Adrenal gland (tissue), 12 donors: Measurements from ENCODE around the gene POMGNT1. TPM values are rescaled to one million over a fixed set of nuclear protein-coding genes. Genes with fewer than 3 reads are reported as not detected.

ENCODE experiments used
- DNase-seq, 7 donors: peaks; one replicate each; pipeline ENCODE4 v3.0.0-alpha.2; 2019 to 2020
- H3K27ac ChIP-seq, 5 donors: fragments of 200-600 bp; sonication (generic) in 4 of 5; 1 replicate in 3 of 5; 2 replicates in 2 of 5; pipeline versions ENCODE4 v1.5.1 to v1.8.0; 2016 to 2020; ENCODE audit warnings: mild to moderate bottlenecking in 1 of 5
- H3K27me3 ChIP-seq: fragments of 200-600 bp; 2 replicates; pipeline ENCODE4 v1.8.0; 2021
- H3K36me3 ChIP-seq, 2 donors: fragments of 200-600 bp; replicated peaks in 1 of 2; 1 replicate in 1 of 2; 2 replicates in 1 of 2; pipeline versions ENCODE4 v1.5.1 to v1.8.0; 2018 to 2022
- H3K4me1 ChIP-seq, 2 donors: fragments of 200-600 bp; replicated peaks in 1 of 2; 1 replicate in 1 of 2; 2 replicates in 1 of 2; pipeline versions ENCODE4 v1.5.1 to v1.8.0; 2018 to 2021
- H3K4me3 ChIP-seq, 4 donors: fragments of 200-600 bp; sonication (generic) in 3 of 4; one replicate each; pipeline ENCODE4 v1.5.1; 2016 to 2018
- H3K9me3 ChIP-seq, 3 donors: fragments of 200-600 bp; sonication (generic) in 1 of 3; replicated peaks in 1 of 3; 1 replicate in 2 of 3; 2 replicates in 1 of 3; pipeline versions ENCODE4 v1.5.1 to v1.8.0; 2016 to 2021
- CTCF ChIP-seq, 6 experiments: fragments of 450-650 bp in 4 of 6; fragments of 200-600 bp in 2 of 6; sonication (generic) in 1 of 6; IDR thresholded peaks; 1 replicate in 5 of 6; 2 replicates in 1 of 6; pipeline versions ENCODE4 v1.5.1 to v1.8.0; 2016 to 2021; ENCODE audit warnings: antibody characterized with exemption in 6 of 6, mild to moderate bottlenecking in 2 of 6, moderate library complexity in 1 of 6
- POLR2A ChIP-seq, 2 donors: fragments of 450-650 bp; IDR thresholded peaks; one replicate each; pipeline ENCODE4 v1.6.1; 2017; ENCODE audit warnings: antibody characterized with exemption in 2 of 2, mild to moderate bottlenecking in 2 of 2, moderate library complexity in 1 of 2
- WGBS, 4 donors: extraction: QIAGEN DNeasy Blood & Tissue Kit in 2 of 4; methylation state at CpG; one replicate each; pipeline versions ENCODE4 v1.1.5 to v1.1.7; 2013 to 2017; 5-methylcytosine and 5-hydroxymethylcytosine counted together
- intact Hi-C, 2 donors: fragments of 100-400 bp; cut with DNase I; formaldehyde crosslinking; loops; one replicate each; pipeline versions ENCODE4 v1.14.1 to v1.15.0; 2022 to 2023
- polyA plus RNA-seq, 3 donors: library from polyadenylated mRNA; stranded (reverse); fragments of 200-250 nt in 2 of 3; fragments of 350-450 nt in 1 of 3; fragmentation: Illumina TruSeq in 1 of 3; extraction: RNeasy Lipid Tissue Mini Kit (QIAGEN cat#74804) in 1 of 3; gene quantifications; one replicate each; pipeline ENCODE4 v1.2.3, GENCODE V29; 2013 to 2014
- total RNA-seq, 9 donors: library from RNA; depleted of rRNA in 4 of 9; stranded (reverse); fragments of >200 nt in 4 of 9; fragments of 120-200 nt in 1 of 9; fragmentation: NEBNext Ultra II Directional in 1 of 9; extraction: Animal tissue kit (Norgen Biotek cat#: 25700) in 1 of 9; gene quantifications; one replicate each; pipeline versions ENCODE4 v1.1.0 to v1.2.4, GENCODE V29; 2013 to 2023
- donor health status: healthy with polysubstance abuse.
- donor health status: Bipolar disorder and iron deficiency.
- donor health status: DM: yes; HTN: yes; CAD: no.
- donor health status: DM: no; HTN: no; CAD: no.
- donor health status: DM: no; HTN: no; CAD: no.
- donor health status: DM: yes; HTN: yes; CAD: no.

POMGNT1 gene
- total and polyA plus RNA-seq, 12 donors: 44.6 to 149 (median 84.5) TPM

- no peak for TF ChIP-seq POLR2A (IDR thresholded peaks at IDR 0.05)
- no peak for TF ChIP-seq CTCF (IDR thresholded peaks at IDR 0.05)
- no peak for DNase-seq
- Histone ChIP-seq H3K4me3 (no peak overlapping the region), H3K27ac (no peak overlapping the region), H3K9me3 (no peaks in the 10 kb centered on the region), H3K4me1 (peaks cover 0 to 4% of the 10 kb centered on the region in 2 donors), H3K36me3 (no peaks in the 10 kb centered on the region), H3K27me3 (no peaks in the 10 kb centered on the region)
- 80 to 93% (median 84%) methylated on average over 3 of the region's 3 CpGs for WGBS, 4 donors
- intact Hi-C loops: no loop called here
Observed at GRCh38 chr1:46220808-46221207, 22.6 kb upstream of the POMGNT1 start.

DNA sequence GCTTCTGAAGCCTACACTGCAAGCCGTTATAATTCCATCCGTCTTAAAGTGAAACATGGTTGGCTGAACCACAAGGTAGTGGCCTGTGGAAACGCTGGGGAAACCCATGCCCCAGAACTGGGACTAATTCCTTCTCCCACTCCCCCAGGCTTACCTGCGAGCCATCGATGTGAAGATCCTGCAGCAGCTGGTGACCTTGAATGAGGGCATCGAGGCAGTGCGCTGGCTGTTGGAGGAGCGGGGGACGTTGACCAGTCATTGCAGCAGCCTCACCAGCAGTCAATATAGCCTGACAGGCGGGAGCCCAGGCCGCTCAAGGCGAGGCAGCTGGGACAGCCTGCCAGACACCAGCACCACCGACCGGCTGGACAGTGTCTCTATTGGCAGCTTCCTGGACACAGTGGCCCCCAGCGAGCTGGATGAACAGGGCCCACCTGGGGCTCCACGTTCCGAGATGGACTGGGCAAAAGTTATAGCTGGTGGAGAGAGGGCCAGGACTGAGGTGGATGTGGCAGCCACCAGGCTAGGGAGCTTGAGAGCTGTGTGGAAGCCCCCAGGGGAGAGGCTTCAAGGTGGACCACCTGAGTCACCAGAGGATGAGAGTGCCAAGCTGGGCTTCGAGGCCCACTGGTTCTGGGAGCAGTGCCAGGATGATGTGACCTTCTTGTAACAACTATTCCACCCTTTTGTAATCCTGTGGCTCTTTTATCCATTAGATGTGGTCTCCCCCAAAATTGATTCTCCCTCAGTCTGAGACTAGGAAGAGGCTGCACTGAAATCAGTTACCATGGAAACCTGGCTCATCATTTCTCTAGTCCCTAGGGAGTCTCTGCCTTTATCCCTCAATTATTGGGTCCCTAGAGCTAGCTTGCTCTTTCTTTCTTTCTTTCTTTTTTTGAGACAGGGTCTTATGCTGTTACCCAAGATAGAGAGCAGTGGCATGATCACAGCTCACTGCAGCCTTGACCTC, 21.6 kb upstream of the POMGNT1 start:
- Histone ChIP-seq H3K4me3 (no peak overlapping the region), H3K27ac (no peak overlapping the region), H3K9me3 (no peaks in the 10 kb centered on the region), H3K36me3 (no peaks in the 10 kb centered on the region), H3K4me1 (peaks cover 0 to 4% of the 10 kb centered on the region in 2 donors), H3K27me3 (no peaks in the 10 kb centered on the region)
- 63 to 77% (median 75%) methylated on average over 5 to 18 of the region's 18 CpGs for WGBS, 4 donors
- peak in 5 of 7 donors; percentile 53 to 65 (median 60) for DNase-seq
- intact Hi-C loops: no loop called here
- TF ChIP-seq POLR2A (IDR thresholded peaks at IDR 0.05) (no peak), CTCF (IDR thresholded peaks at IDR 0.05) (no peak)

GRCh38 chr1:46218443-46218842, 20.2 kb upstream of the POMGNT1 start:
- no peak overlapping the region for H3K4me3 ChIP-seq
- DNase-seq: no peak
- 87 to 96% (median 94%) methylated on average over 8 of the region's 8 CpGs for WGBS, 4 donors
- H3K27ac ChIP-seq: no peak overlapping the region
- H3K9me3 ChIP-seq: no peaks in the 10 kb centered on the region
- TF ChIP-seq CTCF (IDR thresholded peaks at IDR 0.05) (no peak), POLR2A (IDR thresholded peaks at IDR 0.05) (no peak)
- H3K27me3 ChIP-seq: no peaks in the 10 kb centered on the region
- intact Hi-C loops: no loop called here
- no peaks in the 10 kb centered on the region for H3K36me3 ChIP-seq
- peaks cover 0 to 4% of the 10 kb centered on the region in 2 donors for H3K4me1 ChIP-seq

DNA sequence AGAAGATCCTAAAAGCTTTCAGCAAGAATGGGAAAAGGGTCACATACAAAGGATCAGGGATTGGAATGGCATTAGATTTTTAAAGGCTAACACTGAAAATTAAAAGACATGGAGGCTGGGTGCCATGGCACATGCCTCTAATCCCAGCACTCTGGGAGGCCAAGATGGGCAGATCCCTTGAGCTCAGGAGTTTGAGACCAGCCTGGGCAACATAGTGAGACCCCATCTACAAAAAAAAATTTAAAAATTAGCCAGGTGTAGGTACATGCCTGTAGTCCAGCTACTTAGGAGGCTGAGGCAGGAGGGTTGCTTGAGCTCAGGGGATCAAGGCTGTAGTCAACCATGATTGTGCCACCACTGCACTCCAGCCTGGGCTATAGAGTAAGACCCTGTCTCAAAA, 17.3 kb upstream of the POMGNT1 start:
- no peak overlapping the region for H3K4me3 ChIP-seq
- H3K27me3 ChIP-seq: no peaks in the 10 kb centered on the region
- no peaks in the 10 kb centered on the region for H3K9me3 ChIP-seq
- no peak overlapping the region for H3K27ac ChIP-seq
- intact Hi-C loops: no loop called here
- TF ChIP-seq POLR2A (IDR thresholded peaks at IDR 0.05) (no peak), CTCF (IDR thresholded peaks at IDR 0.05) (no peak)
- H3K4me1 ChIP-seq: no peaks in the 10 kb centered on the region
- no peaks in the 10 kb centered on the region for H3K36me3 ChIP-seq
- DNase-seq: no peak
